Karpas-422 (cell line): ENCODE data around the gene BCL11A. TPM values are rescaled to one million over a fixed set of nuclear protein-coding genes. Genes with fewer than 3 reads are reported as not detected.
A peak's percentile ranks its signal among the peaks of the same experiment; 100 is the strongest.

Experiments used
- DNase-seq: peaks from one replicate; pipeline ENCODE4 v3.0.0-alpha.2; 2015
- H2AFZ ChIP-seq: fragments of 200-600 bp; sonication (generic); 2 replicates; pipeline ENCODE4 v1.6.1; 2014; ENCODE audit warnings: antibody characterized with exemption, low read length, mixed read lengths
- H3K27ac ChIP-seq: fragments of 200-600 bp; sonication (generic); 2 replicates; pipeline ENCODE4 v1.5.1; 2014; ENCODE audit warnings: mild to moderate bottlenecking, low read length, moderate library complexity
- H3K27me3 ChIP-seq: fragments of 200-600 bp; sonication (generic); 2 replicates; pipeline ENCODE4 v1.6.1; 2014; ENCODE audit warnings: low read length, mixed read lengths
- H3K36me3 ChIP-seq: fragments of 200-600 bp; sonication (generic); 2 replicates; pipeline ENCODE4 v1.6.1; 2014; ENCODE audit warnings: low read length, mixed read lengths; ENCODE audit not compliant: insufficient read depth
- H3K4me1 ChIP-seq: fragments of 200-600 bp; sonication (generic); 2 replicates; pipeline ENCODE4 v1.6.1; 2014; ENCODE audit warnings: mild to moderate bottlenecking, low read length, mixed read lengths
- H3K4me2 ChIP-seq: fragments of 200-600 bp; sonication (generic); 2 replicates; pipeline ENCODE4 v1.6.1; 2014; ENCODE audit warnings: low read length, low read depth, mild to moderate bottlenecking; ENCODE audit not compliant: poor library complexity, severe bottlenecking
- H3K4me3 ChIP-seq: fragments of 200-600 bp; sonication (generic); 2 replicates; pipeline ENCODE4 v1.5.1; 2014; ENCODE audit warnings: mild to moderate bottlenecking, antibody characterized with exemption, low read length, mixed read lengths
- H3K79me2 ChIP-seq: fragments of 200-600 bp; sonication (generic); 2 replicates; pipeline ENCODE4 v1.6.1; 2014; ENCODE audit warnings: mild to moderate bottlenecking, low read length, mixed read lengths
- H3K9ac ChIP-seq: fragments of 200-600 bp; sonication (generic); 2 replicates; pipeline ENCODE4 v1.6.0; 2014; ENCODE audit warnings: low read length
- H3K9me2 ChIP-seq: fragments of 200-600 bp; sonication (generic), shearing (Covaris generic); replicated peaks from 2 replicates; pipeline ENCODE4 v1.6.0; 2014; ENCODE audit warnings: mild to moderate bottlenecking, low read length, moderate library complexity; ENCODE audit not compliant: insufficient read depth
- H3K9me3 ChIP-seq: fragments of 300-700, 200-600 bp; sonication (generic); 2 replicates; pipeline ENCODE4 v1.6.1; 2014; ENCODE audit warnings: low read length, mixed read lengths
- H4K20me1 ChIP-seq: fragments of 200-600 bp; sonication (generic); 2 replicates; pipeline ENCODE4 v1.6.1; 2014; ENCODE audit warnings: mild to moderate bottlenecking, antibody characterized with exemption, low read length, low read depth; ENCODE audit not compliant: insufficient read depth
- total RNA-seq: library from RNA; depleted of rRNA; stranded (reverse); fragments of >200 nt; shearing (Covaris generic); gene quantifications from 2 replicates; pipeline ENCODE4 v1.2.3, GENCODE V29; 2014; ENCODE audit warnings: low replicate concordance

The BCL11A gene
- total RNA-seq, 1 experiment from 2014 or later: 190 TPM

- H3K79me2 ChIP-seq: peaks cover 12% of the 10 kb centered on the region
- H3K4me1 ChIP-seq: peaks cover 27% of the 10 kb centered on the region
- no peaks in the 10 kb centered on the region for H3K27me3 ChIP-seq
- no peaks in the 10 kb centered on the region for H3K9me3 ChIP-seq
- peak overlapping the region; percentile 87 for H3K4me2 ChIP-seq
- H3K9me2 ChIP-seq: no peaks in the 10 kb centered on the region
- H3K9ac ChIP-seq: peak overlapping the region; percentile 90
- H3K27ac ChIP-seq: peak overlapping the region; percentile 94
- DNase-seq: peak; percentile 69
- peak overlapping the region; percentile 82 for H3K4me3 ChIP-seq
- no peaks in the 10 kb centered on the region for H3K36me3 ChIP-seq
- H2AFZ ChIP-seq: peak overlapping the region; percentile 40
- no peaks in the 10 kb centered on the region for H4K20me1 ChIP-seq
These were observed 3.4 kb upstream of the BCL11A start for GRCh38 chr2:60556576-60557485.

GRCh38 chr2:60556175-60556574 is 2.7 kb upstream of the BCL11A start:
- no peaks in the 10 kb centered on the region for H3K36me3 ChIP-seq
- H3K9me2 ChIP-seq: no peaks in the 10 kb centered on the region
- H3K4me3 ChIP-seq: peak overlapping the region; percentile 82
- peak overlapping the region; percentile 90 for H3K9ac ChIP-seq
- no peaks in the 10 kb centered on the region for H3K9me3 ChIP-seq
- no peaks in the 10 kb centered on the region for H4K20me1 ChIP-seq
- no peaks in the 10 kb centered on the region for H3K27me3 ChIP-seq
- peak overlapping the region; percentile 87 for H3K4me2 ChIP-seq
- H3K4me1 ChIP-seq: peaks cover 28% of the 10 kb centered on the region
- H3K27ac ChIP-seq: peak overlapping the region; percentile 94
- peak; percentile 52 for DNase-seq
- H3K79me2 ChIP-seq: peaks cover 17% of the 10 kb centered on the region
- peak overlapping the region; percentile 40 for H2AFZ ChIP-seq

- no peaks in the 10 kb centered on the region for H3K9me3 ChIP-seq
- H3K4me1 ChIP-seq: peaks cover 31% of the 10 kb centered on the region
- H3K27me3 ChIP-seq: no peaks in the 10 kb centered on the region
- H2AFZ ChIP-seq: peak overlapping the region; percentile 32
- peaks cover 20% of the 10 kb centered on the region for H3K79me2 ChIP-seq
- peak overlapping the region; percentile 94 for H3K27ac ChIP-seq
- H3K4me2 ChIP-seq: peak overlapping the region; percentile 87
- no peaks in the 10 kb centered on the region for H3K9me2 ChIP-seq
- H3K9ac ChIP-seq: peak overlapping the region; percentile 90
- H3K36me3 ChIP-seq: no peaks in the 10 kb centered on the region
- H3K4me3 ChIP-seq: peak overlapping the region; percentile 82
- DNase-seq: peak; percentile 75
- no peaks in the 10 kb centered on the region for H4K20me1 ChIP-seq
These were observed 2.3 kb upstream of the BCL11A start for GRCh38 chr2:60555783-60556139.

DNA sequence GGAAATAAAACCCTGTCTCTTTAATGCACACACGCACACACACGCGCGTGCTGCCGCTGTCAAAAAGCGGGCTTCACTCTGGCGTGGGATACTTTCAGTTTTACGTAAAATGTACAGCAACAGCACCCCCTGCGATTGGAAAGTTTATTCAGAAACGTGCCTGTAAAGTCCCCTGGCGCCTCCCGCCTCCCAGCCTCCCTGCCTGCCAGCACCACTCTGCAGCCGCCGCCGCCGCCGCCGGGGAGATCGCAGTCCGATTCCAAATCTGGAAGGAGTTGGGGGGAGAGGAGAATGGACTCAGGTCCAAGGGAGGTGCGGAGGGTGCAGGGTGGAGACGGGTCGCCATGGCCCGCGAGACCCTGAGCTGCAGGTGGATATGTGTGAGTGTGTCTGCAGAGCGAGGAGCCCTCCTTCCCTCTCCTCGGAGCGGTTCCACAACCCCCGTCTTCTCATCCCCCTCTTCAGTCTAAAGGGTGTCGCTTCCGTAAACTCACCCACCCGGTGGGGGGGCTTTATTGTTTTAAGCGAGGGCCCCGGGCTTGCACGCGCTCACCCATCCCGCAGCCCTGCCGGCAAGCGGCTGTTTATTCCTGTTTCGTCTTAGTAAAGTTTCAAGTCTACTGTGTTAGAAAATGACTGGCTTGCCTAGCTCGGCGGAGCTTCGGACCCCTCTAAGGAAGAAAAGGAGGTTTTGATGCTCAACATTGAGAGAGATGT is 1.8 kb upstream of the BCL11A start:
- no peaks in the 10 kb centered on the region for H4K20me1 ChIP-seq
- peak; percentile 94 for DNase-seq
- H3K4me1 ChIP-seq: peaks cover 31% of the 10 kb centered on the region
- peaks cover 25% of the 10 kb centered on the region for H3K79me2 ChIP-seq
- no peaks in the 10 kb centered on the region for H3K27me3 ChIP-seq
- no peaks in the 10 kb centered on the region for H3K9me3 ChIP-seq
- H3K9ac ChIP-seq: peak overlapping the region; percentile 90
- peak overlapping the region; percentile 94 for H3K27ac ChIP-seq
- H3K4me3 ChIP-seq: peak overlapping the region; percentile 82
- H3K36me3 ChIP-seq: no peaks in the 10 kb centered on the region
- peak overlapping the region; percentile 32 for H2AFZ ChIP-seq
- peak overlapping the region; percentile 87 for H3K4me2 ChIP-seq
- no peaks in the 10 kb centered on the region for H3K9me2 ChIP-seq

GRCh38 chr2:60554646-60555065 is 1.2 kb upstream of the BCL11A start:
- Histone ChIP-seq H3K4me2 (peak overlapping the region; percentile 87), H3K9me3 (no peaks in the 10 kb centered on the region), H3K36me3 (no peaks in the 10 kb centered on the region), H4K20me1 (no peaks in the 10 kb centered on the region), H3K9me2 (no peaks in the 10 kb centered on the region), H3K9ac (peak overlapping the region; percentile 90), H3K27me3 (no peaks in the 10 kb centered on the region), H3K4me1 (peaks cover 32% of the 10 kb centered on the region), H3K4me3 (peak overlapping the region; percentile 82), H2AFZ (peak overlapping the region; percentile 32), H3K79me2 (peaks cover 31% of the 10 kb centered on the region), H3K27ac (peak overlapping the region; percentile 94)
- DNase-seq: no peak

DNA sequence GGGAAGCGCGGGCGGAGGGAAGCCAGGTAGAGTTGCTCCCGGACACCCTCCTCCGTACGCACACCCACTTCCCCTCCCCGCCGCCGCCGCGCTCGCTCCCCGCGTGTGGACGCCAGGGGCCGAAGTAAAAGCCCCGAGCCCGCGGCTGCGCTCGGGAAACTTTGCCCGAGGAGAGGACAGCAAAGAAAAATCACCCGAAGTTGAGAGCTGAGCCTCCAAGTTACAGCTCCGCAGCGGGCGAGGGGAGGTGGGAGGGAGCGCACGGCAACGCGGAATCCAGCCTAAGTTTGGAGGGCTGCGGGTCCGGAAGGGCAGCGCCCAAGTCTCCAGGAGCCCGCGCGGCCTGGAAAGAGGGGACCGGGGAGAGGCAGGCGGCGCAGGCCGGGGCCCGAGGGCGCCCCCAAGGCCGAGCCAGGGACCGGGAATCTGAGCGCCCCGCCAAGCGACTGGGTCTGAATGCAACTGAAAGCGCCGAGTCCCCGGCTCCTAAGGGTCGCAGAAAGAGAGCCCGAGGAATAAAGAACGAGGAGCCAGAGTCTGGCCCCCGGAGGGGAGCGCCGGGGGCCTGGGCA is 706 bp upstream of the BCL11A start:
- peak overlapping the region; percentile 59 for H2AFZ ChIP-seq
- no peaks in the 10 kb centered on the region for H4K20me1 ChIP-seq
- peak overlapping the region; percentile 94 for H3K27ac ChIP-seq
- H3K27me3 ChIP-seq: no peaks in the 10 kb centered on the region
- peaks cover 37% of the 10 kb centered on the region for H3K4me1 ChIP-seq
- H3K4me3 ChIP-seq: peak overlapping the region; percentile 82
- no peaks in the 10 kb centered on the region for H3K36me3 ChIP-seq
- no peaks in the 10 kb centered on the region for H3K9me3 ChIP-seq
- H3K4me2 ChIP-seq: peak overlapping the region; percentile 87
- no peak for DNase-seq
- H3K9me2 ChIP-seq: no peaks in the 10 kb centered on the region
- peaks cover 36% of the 10 kb centered on the region for H3K79me2 ChIP-seq
- H3K9ac ChIP-seq: peak overlapping the region; percentile 90

DNA sequence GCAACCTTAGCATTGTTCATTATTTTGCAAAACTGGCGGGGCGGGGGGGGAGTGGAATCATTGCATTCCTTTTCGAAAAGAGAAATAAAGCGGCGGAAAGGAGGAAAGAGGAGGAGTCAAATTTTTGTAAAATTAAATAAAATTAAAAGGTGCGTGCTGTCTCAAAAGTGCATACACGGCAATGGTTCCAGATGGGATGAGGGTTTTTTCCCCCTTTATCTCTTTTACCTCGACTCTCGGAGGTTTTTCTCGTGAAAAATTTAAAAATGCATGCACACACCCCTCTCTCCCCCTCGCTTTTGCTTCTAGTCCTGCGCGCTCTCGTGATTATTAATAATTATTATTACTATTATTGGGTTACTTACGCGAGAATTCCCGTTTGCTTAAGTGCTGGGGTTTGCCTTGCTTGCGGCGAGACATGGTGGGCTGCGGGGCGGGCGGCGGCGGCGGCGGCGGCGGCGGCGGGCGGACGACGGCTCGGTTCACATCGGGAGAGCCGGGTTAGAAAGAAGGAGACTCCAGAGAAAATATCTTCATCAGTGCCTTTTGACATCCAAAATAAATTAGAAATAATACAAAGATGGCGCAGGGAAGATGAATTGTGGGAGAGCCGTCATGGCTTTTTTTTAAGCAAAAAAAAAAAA is 481 bp downstream of the BCL11A start:
- peaks cover 49% of the 10 kb centered on the region for H3K4me1 ChIP-seq
- peak overlapping the region; percentile 82 for H3K4me3 ChIP-seq
- H3K4me2 ChIP-seq: peak overlapping the region; percentile 87
- peaks cover 48% of the 10 kb centered on the region for H3K79me2 ChIP-seq
- H4K20me1 ChIP-seq: peaks cover 2% of the 10 kb centered on the region; the same call in 1 of the 2 replicates
- H3K9ac ChIP-seq: peak overlapping the region; percentile 90
- H3K9me2 ChIP-seq: no peaks in the 10 kb centered on the region
- no peaks in the 10 kb centered on the region for H3K9me3 ChIP-seq
- H2AFZ ChIP-seq: no peak overlapping the region
- H3K27me3 ChIP-seq: no peaks in the 10 kb centered on the region
- H3K27ac ChIP-seq: peak overlapping the region; percentile 94
- DNase-seq: peak; percentile 94
- H3K36me3 ChIP-seq: no peaks in the 10 kb centered on the region
